Activated naive CD8-positive, alpha-beta T cell treated with anti-CD3 and anti-CD28 coated beads, Interleukin-2, amount 50 U/mL, for 24 hours (primary cell): Measurements from ENCODE around the gene CES3.
"Not testable (repeated sequence)": the region's sequence is repeated elsewhere in the genome, so short reads cannot be mapped to it uniquely, and the experiment has no call there.

Source experiments
- ATAC-seq: fragments of 150-1000 bp; cut with Tn5 transposase; one replicate; pipeline ENCODE4 v1.10.0; 2021
- DNase-seq: peaks from one replicate; pipeline ENCODE4 v3.0.0; 2021
- H3K27ac Mint-ChIP-seq: one replicate; pipeline ENCODE4 v1.8.0; 2021; ENCODE audit warnings: mild to moderate bottlenecking, mixed read lengths
- H3K27me3 Mint-ChIP-seq: one replicate; pipeline ENCODE4 v1.8.0; 2021; ENCODE audit warnings: mixed read lengths
- H3K36me3 Mint-ChIP-seq: one replicate; pipeline ENCODE4 v1.8.0; 2021; ENCODE audit warnings: low read depth, mixed read lengths
- H3K4me1 Mint-ChIP-seq: one replicate; pipeline ENCODE4 v1.8.0; 2021; ENCODE audit warnings: mixed read lengths
- H3K4me3 Mint-ChIP-seq: one replicate; pipeline ENCODE4 v1.8.0; 2021; ENCODE audit warnings: mild to moderate bottlenecking, moderate library complexity, mixed read lengths
- H3K9me3 Mint-ChIP-seq: one replicate; pipeline ENCODE4 v1.8.0; 2021; ENCODE audit warnings: mixed read lengths

CES3 gene

GRCh38 chr16:66946974-66947301, 14.1 kb upstream of the CES3 start:
- H3K4me3 Mint-ChIP-seq = no peak overlapping the region

GRCh38 chr16:66947302-66948065, 13.6 kb upstream of the CES3 start:
- H3K36me3 Mint-ChIP-seq = no peaks in the 10 kb centered on the region
- H3K4me3 Mint-ChIP-seq = peak overlapping the region; percentile 78
- DNase-seq = peak; percentile 87
- no peak overlapping the region for H3K27ac Mint-ChIP-seq
- ATAC-seq = peak; percentile 80
- H3K4me1 Mint-ChIP-seq = peaks cover 22% of the 10 kb centered on the region
- H3K9me3 Mint-ChIP-seq = no peaks in the 10 kb centered on the region
- H3K27me3 Mint-ChIP-seq = peaks cover 38% of the 10 kb centered on the region

More at GRCh38 chr16:66946974-66947301, 14.1 kb upstream of the CES3 start:
- no peak for ATAC-seq
- Mint-ChIP-seq H3K36me3 (peaks cover 5% of the 10 kb centered on the region), H3K27ac (no peak overlapping the region), H3K9me3 (no peaks in the 10 kb centered on the region), H3K27me3 (peaks cover 36% of the 10 kb centered on the region), H3K4me1 (peaks cover 22% of the 10 kb centered on the region)
- no peak for DNase-seq

GRCh38 chr16:66948134-66948836, 12.8 kb upstream of the CES3 start:
- Mint-ChIP-seq H3K4me3 (peak overlapping the region; percentile 78), H3K27me3 (peaks cover 43% of the 10 kb centered on the region), H3K27ac (no peak overlapping the region), H3K4me1 (peaks cover 22% of the 10 kb centered on the region), H3K36me3 (no peaks in the 10 kb centered on the region), H3K9me3 (no peaks in the 10 kb centered on the region)
- ATAC-seq (peak; percentile 7), DNase-seq (peak; percentile 21)

GRCh38 chr16:66948837-66949225, 12.2 kb upstream of the CES3 start:
- H3K9me3 Mint-ChIP-seq = no peaks in the 10 kb centered on the region
- H3K4me3 Mint-ChIP-seq = no peak overlapping the region
- ATAC-seq (peak; percentile 2), DNase-seq (no peak)
- H3K36me3 Mint-ChIP-seq = no peaks in the 10 kb centered on the region
- H3K27ac Mint-ChIP-seq = no peak overlapping the region
- peaks cover 48% of the 10 kb centered on the region for H3K27me3 Mint-ChIP-seq
- H3K4me1 Mint-ChIP-seq = peaks cover 22% of the 10 kb centered on the region

GRCh38 chr16:66949472-66949871, 11.6 kb upstream of the CES3 start:
- no peak for ATAC-seq
- Mint-ChIP-seq H3K4me3 (no peak overlapping the region), H3K4me1 (peaks cover 22% of the 10 kb centered on the region)

GRCh38 chr16:66950437-66950836, 10.6 kb upstream of the CES3 start:
- ATAC-seq = no peak
- peaks cover 22% of the 10 kb centered on the region for H3K4me1 Mint-ChIP-seq
- H3K9me3 Mint-ChIP-seq = no peaks in the 10 kb centered on the region
- H3K4me3 Mint-ChIP-seq = no peak overlapping the region
- no peaks in the 10 kb centered on the region for H3K36me3 Mint-ChIP-seq
- no peak for DNase-seq
- peaks cover 51% of the 10 kb centered on the region for H3K27me3 Mint-ChIP-seq
- no peak overlapping the region for H3K27ac Mint-ChIP-seq

More at GRCh38 chr16:66949472-66949871, 11.6 kb upstream of the CES3 start:
- Mint-ChIP-seq H3K27ac (no peak overlapping the region), H3K36me3 (no peaks in the 10 kb centered on the region), H3K27me3 (peaks cover 51% of the 10 kb centered on the region), H3K9me3 (no peaks in the 10 kb centered on the region)
- no peak for DNase-seq

- Mint-ChIP-seq H3K27ac (no peak overlapping the region), H3K4me3 (no peak overlapping the region), H3K4me1 (peaks cover 22% of the 10 kb centered on the region), H3K27me3 (peaks cover 51% of the 10 kb centered on the region), H3K9me3 (no peaks in the 10 kb centered on the region), H3K36me3 (no peaks in the 10 kb centered on the region)
- DNase-seq = no peak
- ATAC-seq = no peak
Observed at GRCh38 chr16:66950971-66951790, 9.9 kb upstream of the CES3 start.

GRCh38 chr16:66952430-66953110, 8.5 kb upstream of the CES3 start:
- H3K4me1 Mint-ChIP-seq = peaks cover 16% of the 10 kb centered on the region
- peaks cover 50% of the 10 kb centered on the region for H3K27me3 Mint-ChIP-seq
- no peak overlapping the region for H3K4me3 Mint-ChIP-seq
- no peaks in the 10 kb centered on the region for H3K36me3 Mint-ChIP-seq
- H3K9me3 Mint-ChIP-seq = no peaks in the 10 kb centered on the region
- no peak overlapping the region for H3K27ac Mint-ChIP-seq
- ATAC-seq (no peak), DNase-seq (no peak)

- no peak overlapping the region for H3K4me3 Mint-ChIP-seq
- no peak for DNase-seq
- no peaks in the 10 kb centered on the region for H3K9me3 Mint-ChIP-seq
- peaks cover 9% of the 10 kb centered on the region for H3K4me1 Mint-ChIP-seq
- H3K27me3 Mint-ChIP-seq = peaks cover 46% of the 10 kb centered on the region
- ATAC-seq = no peak
- no peak overlapping the region for H3K27ac Mint-ChIP-seq
- no peaks in the 10 kb centered on the region for H3K36me3 Mint-ChIP-seq
Observed at GRCh38 chr16:66953462-66954096, 7.5 kb upstream of the CES3 start.

GRCh38 chr16:66954097-66954659, 6.9 kb upstream of the CES3 start:
- Mint-ChIP-seq H3K27me3 (peaks cover 46% of the 10 kb centered on the region), H3K9me3 (no peaks in the 10 kb centered on the region), H3K4me1 (peaks cover 6% of the 10 kb centered on the region), H3K36me3 (no peaks in the 10 kb centered on the region), H3K4me3 (no peak overlapping the region), H3K27ac (no peak overlapping the region)
- ATAC-seq (peak; percentile 79), DNase-seq (peak; percentile 80)

GRCh38 chr16:66955363-66956153, 5.5 kb upstream of the CES3 start:
- not testable (repeated sequence) for DNase-seq, H3K4me3 Mint-ChIP-seq, H3K36me3 Mint-ChIP-seq, H3K27ac Mint-ChIP-seq, H3K9me3 Mint-ChIP-seq, ATAC-seq, H3K4me1 Mint-ChIP-seq
- H3K27me3 Mint-ChIP-seq = peaks cover 34% of the 10 kb centered on the region

- not testable (repeated sequence) for H3K4me3 Mint-ChIP-seq, DNase-seq, ATAC-seq, H3K4me1 Mint-ChIP-seq, H3K27ac Mint-ChIP-seq, H3K36me3 Mint-ChIP-seq, H3K9me3 Mint-ChIP-seq
- H3K27me3 Mint-ChIP-seq = peaks cover 31% of the 10 kb centered on the region
Observed at GRCh38 chr16:66956154-66956457, 5.0 kb upstream of the CES3 start.
